HEK293 (cell line): ENCODE data around the gene RTN1.

Source experiments
- GLI2 ChIP-seq: fragments of 450-650 bp; formaldehyde crosslinking; IDR thresholded peaks from 2 replicates; pipeline ENCODE4; 2017; ENCODE audit warnings: missing biosample characterization, missing genetic modification characterization, low read depth, borderline replicate concordance
- GLIS1 ChIP-seq: fragments of 450-650 bp; formaldehyde crosslinking; IDR thresholded peaks from 2 replicates; pipeline ENCODE4 v1.5.1; 2016; ENCODE audit warnings: missing biosample characterization, missing genetic modification characterization
- HOXD13 ChIP-seq: sonication (generic); formaldehyde crosslinking; IDR thresholded peaks from 2 replicates; pipeline ENCODE4 v1.8.0; 2022; ENCODE audit warnings: missing genetic modification reagents, borderline replicate concordance
- KLF7 ChIP-seq: fragments of 450-650 bp; formaldehyde crosslinking; IDR thresholded peaks from 2 replicates; pipeline ENCODE4 v1.5.1; 2016; ENCODE audit warnings: missing biosample characterization, missing genetic modification characterization, borderline replicate concordance
- KLF8 ChIP-seq: fragments of 450-650 bp; formaldehyde crosslinking; IDR thresholded peaks from 2 replicates; pipeline ENCODE4 v1.5.1; 2016; ENCODE audit warnings: missing biosample characterization, missing genetic modification characterization
- MYNN ChIP-seq: fragments of 450-650 bp; formaldehyde crosslinking; IDR thresholded peaks from 2 replicates; pipeline ENCODE4 v1.5.1; 2016; ENCODE audit warnings: missing biosample characterization, missing genetic modification characterization, borderline replicate concordance
- MZF1 ChIP-seq: fragments of 450-650 bp; formaldehyde crosslinking; IDR thresholded peaks from 2 replicates; pipeline ENCODE4 v1.5.1; 2017; ENCODE audit warnings: missing biosample characterization, missing genetic modification characterization, borderline replicate concordance
- SP3 ChIP-seq: fragments of 450-650 bp; formaldehyde crosslinking; IDR thresholded peaks from 2 replicates; pipeline ENCODE4 v1.5.1; 2016; ENCODE audit warnings: missing biosample characterization, missing genetic modification characterization
- WT1 ChIP-seq: fragments of 450-650 bp; formaldehyde crosslinking; IDR thresholded peaks from 2 replicates; pipeline ENCODE4 v1.5.1; 2016; ENCODE audit warnings: missing biosample characterization, missing genetic modification characterization
- YY1 ChIP-seq: fragments of 450-650 bp; formaldehyde crosslinking; IDR thresholded peaks from 2 replicates; pipeline ENCODE4 v1.5.1; 2018; ENCODE audit warnings: missing biosample characterization, missing genetic modification characterization
- YY2 ChIP-seq: fragments of 450-650 bp; formaldehyde crosslinking; IDR thresholded peaks from 2 replicates; pipeline ENCODE4 v1.5.1; 2016; ENCODE audit warnings: missing biosample characterization, missing genetic modification characterization
- ZBTB1 ChIP-seq: fragments of 450-650 bp; formaldehyde crosslinking; IDR thresholded peaks from 2 replicates; pipeline ENCODE4 v1.5.1; 2016; ENCODE audit warnings: missing biosample characterization, missing genetic modification characterization
- ZBTB21 ChIP-seq: fragments of 450-650 bp; formaldehyde crosslinking; IDR thresholded peaks from 2 replicates; pipeline ENCODE4 v1.5.1; 2017; ENCODE audit warnings: missing biosample characterization, missing genetic modification characterization
- ZFP3 ChIP-seq: fragments of 450-650 bp; formaldehyde crosslinking; IDR thresholded peaks from 2 replicates; pipeline ENCODE4 v1.5.1; 2016; ENCODE audit warnings: low read depth, missing biosample characterization, missing genetic modification characterization
- ZNF112 ChIP-seq: fragments of 450-650 bp; formaldehyde crosslinking; IDR thresholded peaks from 2 replicates; pipeline ENCODE4 v1.5.0; 2017; ENCODE audit warnings: missing biosample characterization, missing genetic modification characterization
- ZNF121 ChIP-seq: fragments of 450-650 bp; formaldehyde crosslinking; IDR thresholded peaks from 2 replicates; pipeline ENCODE4 v1.5.1; 2016; ENCODE audit warnings: missing biosample characterization, missing genetic modification characterization
- ZNF138 ChIP-seq: fragments of 450-650 bp; formaldehyde crosslinking; IDR thresholded peaks from 2 replicates; pipeline ENCODE4 v1.5.1; 2016; ENCODE audit warnings: missing biosample characterization, missing genetic modification characterization, borderline replicate concordance
- ZNF19 ChIP-seq: fragments of 450-650 bp; formaldehyde crosslinking; IDR thresholded peaks from 2 replicates; pipeline ENCODE4; 2016; ENCODE audit warnings: missing biosample characterization, missing genetic modification characterization, low read depth
- ZNF23 ChIP-seq: fragments of 450-650 bp; formaldehyde crosslinking; IDR thresholded peaks from 2 replicates; pipeline ENCODE4 v1.5.1; 2016; ENCODE audit warnings: missing biosample characterization, missing genetic modification characterization, borderline replicate concordance
- ZNF335 ChIP-seq: fragments of 450-650 bp; formaldehyde crosslinking; conservative IDR thresholded peaks from 2 replicates; pipeline ENCODE4 v1.5.1; 2016; ENCODE audit warnings: missing biosample characterization, missing genetic modification characterization
- ZNF350 ChIP-seq: fragments of 450-650 bp; formaldehyde crosslinking; IDR thresholded peaks from 2 replicates; pipeline ENCODE4 v1.5.0; 2017; ENCODE audit warnings: missing biosample characterization, mild to moderate bottlenecking, missing genetic modification characterization
- ZNF544 ChIP-seq: fragments of 450-650 bp; formaldehyde crosslinking; IDR thresholded peaks from 2 replicates; pipeline ENCODE4 v1.5.0; 2017; ENCODE audit warnings: missing biosample characterization, missing genetic modification characterization
- ZNF629 ChIP-seq: fragments of 450-650 bp; formaldehyde crosslinking; IDR thresholded peaks from 2 replicates; pipeline ENCODE4 v1.5.1; 2017; ENCODE audit warnings: missing biosample characterization, missing genetic modification characterization
- ZNF654 ChIP-seq: fragments of 450-650 bp; formaldehyde crosslinking; IDR thresholded peaks from 2 replicates; pipeline ENCODE4 v1.5.1; 2016; ENCODE audit warnings: low read depth, missing biosample characterization, missing genetic modification characterization
- ZNF701 ChIP-seq: fragments of 450-650 bp; formaldehyde crosslinking; IDR thresholded peaks from 2 replicates; pipeline ENCODE4 v1.5.1; 2016; ENCODE audit warnings: missing biosample characterization, missing genetic modification characterization
- ZNF747 ChIP-seq: fragments of 450-650 bp; formaldehyde crosslinking; IDR thresholded peaks from 2 replicates; pipeline ENCODE4 v1.5.1; 2016; ENCODE audit warnings: missing biosample characterization, missing genetic modification characterization
- TF ChIP-seq, protein P1 (sequence below): fragments of 450-650 bp; formaldehyde crosslinking; IDR thresholded peaks from 2 replicates; pipeline ENCODE4 v1.5.1; 2017; ENCODE audit warnings: missing biosample characterization, missing genetic modification characterization
- TF ChIP-seq, protein P2 (sequence below): fragments of 450-650 bp; formaldehyde crosslinking; IDR thresholded peaks from 2 replicates; pipeline ENCODE4 v1.5.1; 2016; ENCODE audit warnings: missing biosample characterization, missing genetic modification characterization
- TF ChIP-seq, protein P3 (sequence below): fragments of 450-650 bp; formaldehyde crosslinking; IDR thresholded peaks from 2 replicates; pipeline ENCODE4 v1.5.1; 2016; ENCODE audit warnings: missing biosample characterization, missing genetic modification characterization
- TF ChIP-seq, protein P4 (sequence below): fragments of 450-650 bp; IDR thresholded peaks from 2 replicates; pipeline ENCODE4 v1.5.1; 2018; ENCODE audit warnings: missing biosample characterization, missing genetic modification characterization
- TF ChIP-seq, protein P5 (sequence below): fragments of 450-650 bp; formaldehyde crosslinking; IDR thresholded peaks from 2 replicates; pipeline ENCODE4 v1.5.1; 2016; ENCODE audit warnings: missing biosample characterization, missing genetic modification characterization
- TF ChIP-seq, protein P6 (sequence below): fragments of 450-650 bp; formaldehyde crosslinking; IDR thresholded peaks from 2 replicates; pipeline ENCODE4 v1.5.1; 2016; ENCODE audit warnings: missing biosample characterization, missing genetic modification characterization

The RTN1 gene

DNA sequence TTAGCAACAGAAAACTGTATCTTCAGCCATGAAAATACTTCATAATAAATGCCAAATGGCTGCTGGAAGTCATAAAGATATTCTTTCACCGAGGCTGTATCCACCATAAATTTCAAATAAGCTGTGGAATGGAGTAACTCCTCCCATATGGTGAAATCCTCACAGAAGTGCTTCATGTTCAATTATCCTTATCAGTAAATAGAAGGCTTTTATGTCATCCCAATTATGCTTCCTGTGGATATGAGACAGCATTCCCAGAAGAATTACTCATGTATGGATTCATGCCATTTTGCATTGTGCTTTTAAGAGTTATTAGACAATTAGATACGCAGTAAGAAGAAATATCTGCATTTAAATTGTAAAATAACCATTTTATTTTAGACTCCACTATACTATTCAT lies 99.0 kb downstream of the RTN1 start (continued):
- TF ChIP-seq, protein P1, sequence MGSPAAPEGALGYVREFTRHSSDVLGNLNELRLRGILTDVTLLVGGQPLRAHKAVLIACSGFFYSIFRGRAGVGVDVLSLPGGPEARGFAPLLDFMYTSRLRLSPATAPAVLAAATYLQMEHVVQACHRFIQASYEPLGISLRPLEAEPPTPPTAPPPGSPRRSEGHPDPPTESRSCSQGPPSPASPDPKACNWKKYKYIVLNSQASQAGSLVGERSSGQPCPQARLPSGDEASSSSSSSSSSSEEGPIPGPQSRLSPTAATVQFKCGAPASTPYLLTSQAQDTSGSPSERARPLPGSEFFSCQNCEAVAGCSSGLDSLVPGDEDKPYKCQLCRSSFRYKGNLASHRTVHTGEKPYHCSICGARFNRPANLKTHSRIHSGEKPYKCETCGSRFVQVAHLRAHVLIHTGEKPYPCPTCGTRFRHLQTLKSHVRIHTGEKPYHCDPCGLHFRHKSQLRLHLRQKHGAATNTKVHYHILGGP, result no peak
- TF ChIP-seq GLI2 (tag by site-specific recombination) (0 out of 2 replicates have a peak, but pooled peaks have one; percentile 30), ZNF544 (tag by site-specific recombination) (no peak), SP3 (0 out of 2 replicates have a peak, but pooled peaks have one; percentile 29), ZNF335 (tag by site-specific recombination) (no peak), HOXD13 (no peak), ZNF23 (tag by site-specific recombination) (no peak), ZBTB1 (0 out of 2 replicates have a peak, but pooled peaks have one; percentile 43), ZNF19 (tag by site-specific recombination) (no peak), ZNF112 (tag by site-specific recombination) (no peak), ZNF701 (no peak), ZNF350 (tag by site-specific recombination) (no peak), ZNF138 (tag by site-specific recombination) (no peak), YY1 (no peak; the same call in 1 of the 2 replicates), KLF8 (tag by site-specific recombination) (no peak), MZF1 (no peak), GLIS1 (tag by site-specific recombination) (no peak), ZNF747 (tag by site-specific recombination) (no peak), ZNF629 (tag by site-specific recombination) (peak; percentile 88), ZNF121 (no peak), YY2 (0 out of 2 replicates have a peak, but pooled peaks have one; percentile 19), ZFP3 (tag by site-specific recombination) (no peak), ZNF654 (tag by site-specific recombination) (no peak), KLF7 (no peak), MYNN (tag by site-specific recombination) (peak; percentile 33; the same call in 1 of the 2 replicates), WT1 (peak; percentile 50; the same call in 1 of the 2 replicates), ZBTB21 (peak; percentile 72)
- TF ChIP-seq, protein P2, sequence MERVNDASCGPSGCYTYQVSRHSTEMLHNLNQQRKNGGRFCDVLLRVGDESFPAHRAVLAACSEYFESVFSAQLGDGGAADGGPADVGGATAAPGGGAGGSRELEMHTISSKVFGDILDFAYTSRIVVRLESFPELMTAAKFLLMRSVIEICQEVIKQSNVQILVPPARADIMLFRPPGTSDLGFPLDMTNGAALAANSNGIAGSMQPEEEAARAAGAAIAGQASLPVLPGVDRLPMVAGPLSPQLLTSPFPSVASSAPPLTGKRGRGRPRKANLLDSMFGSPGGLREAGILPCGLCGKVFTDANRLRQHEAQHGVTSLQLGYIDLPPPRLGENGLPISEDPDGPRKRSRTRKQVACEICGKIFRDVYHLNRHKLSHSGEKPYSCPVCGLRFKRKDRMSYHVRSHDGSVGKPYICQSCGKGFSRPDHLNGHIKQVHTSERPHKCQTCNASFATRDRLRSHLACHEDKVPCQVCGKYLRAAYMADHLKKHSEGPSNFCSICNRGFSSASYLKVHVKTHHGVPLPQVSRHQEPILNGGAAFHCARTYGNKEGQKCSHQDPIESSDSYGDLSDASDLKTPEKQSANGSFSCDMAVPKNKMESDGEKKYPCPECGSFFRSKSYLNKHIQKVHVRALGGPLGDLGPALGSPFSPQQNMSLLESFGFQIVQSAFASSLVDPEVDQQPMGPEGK (tag by site-specific recombination), result no peak
- TF ChIP-seq, protein P3, sequence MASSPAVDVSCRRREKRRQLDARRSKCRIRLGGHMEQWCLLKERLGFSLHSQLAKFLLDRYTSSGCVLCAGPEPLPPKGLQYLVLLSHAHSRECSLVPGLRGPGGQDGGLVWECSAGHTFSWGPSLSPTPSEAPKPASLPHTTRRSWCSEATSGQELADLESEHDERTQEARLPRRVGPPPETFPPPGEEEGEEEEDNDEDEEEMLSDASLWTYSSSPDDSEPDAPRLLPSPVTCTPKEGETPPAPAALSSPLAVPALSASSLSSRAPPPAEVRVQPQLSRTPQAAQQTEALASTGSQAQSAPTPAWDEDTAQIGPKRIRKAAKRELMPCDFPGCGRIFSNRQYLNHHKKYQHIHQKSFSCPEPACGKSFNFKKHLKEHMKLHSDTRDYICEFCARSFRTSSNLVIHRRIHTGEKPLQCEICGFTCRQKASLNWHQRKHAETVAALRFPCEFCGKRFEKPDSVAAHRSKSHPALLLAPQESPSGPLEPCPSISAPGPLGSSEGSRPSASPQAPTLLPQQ (tag by site-specific recombination), result 0 out of 2 replicates have a peak, but pooled peaks have one; percentile 16
- TF ChIP-seq, protein P4, sequence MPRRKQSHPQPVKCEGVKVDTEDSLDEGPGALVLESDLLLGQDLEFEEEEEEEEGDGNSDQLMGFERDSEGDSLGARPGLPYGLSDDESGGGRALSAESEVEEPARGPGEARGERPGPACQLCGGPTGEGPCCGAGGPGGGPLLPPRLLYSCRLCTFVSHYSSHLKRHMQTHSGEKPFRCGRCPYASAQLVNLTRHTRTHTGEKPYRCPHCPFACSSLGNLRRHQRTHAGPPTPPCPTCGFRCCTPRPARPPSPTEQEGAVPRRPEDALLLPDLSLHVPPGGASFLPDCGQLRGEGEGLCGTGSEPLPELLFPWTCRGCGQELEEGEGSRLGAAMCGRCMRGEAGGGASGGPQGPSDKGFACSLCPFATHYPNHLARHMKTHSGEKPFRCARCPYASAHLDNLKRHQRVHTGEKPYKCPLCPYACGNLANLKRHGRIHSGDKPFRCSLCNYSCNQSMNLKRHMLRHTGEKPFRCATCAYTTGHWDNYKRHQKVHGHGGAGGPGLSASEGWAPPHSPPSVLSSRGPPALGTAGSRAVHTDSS (tag by site-specific recombination), result no peak
- TF ChIP-seq, protein P5, sequence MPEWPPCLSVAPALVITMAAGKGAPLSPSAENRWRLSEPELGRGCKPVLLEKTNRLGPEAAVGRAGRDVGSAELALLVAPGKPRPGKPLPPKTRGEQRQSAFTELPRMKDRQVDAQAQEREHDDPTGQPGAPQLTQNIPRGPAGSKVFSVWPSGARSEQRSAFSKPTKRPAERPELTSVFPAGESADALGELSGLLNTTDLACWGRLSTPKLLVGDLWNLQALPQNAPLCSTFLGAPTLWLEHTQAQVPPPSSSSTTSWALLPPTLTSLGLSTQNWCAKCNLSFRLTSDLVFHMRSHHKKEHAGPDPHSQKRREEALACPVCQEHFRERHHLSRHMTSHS (tag by site-specific recombination), result 0 out of 2 replicates have a peak, but pooled peaks have one; percentile 43
- TF ChIP-seq, protein P6, sequence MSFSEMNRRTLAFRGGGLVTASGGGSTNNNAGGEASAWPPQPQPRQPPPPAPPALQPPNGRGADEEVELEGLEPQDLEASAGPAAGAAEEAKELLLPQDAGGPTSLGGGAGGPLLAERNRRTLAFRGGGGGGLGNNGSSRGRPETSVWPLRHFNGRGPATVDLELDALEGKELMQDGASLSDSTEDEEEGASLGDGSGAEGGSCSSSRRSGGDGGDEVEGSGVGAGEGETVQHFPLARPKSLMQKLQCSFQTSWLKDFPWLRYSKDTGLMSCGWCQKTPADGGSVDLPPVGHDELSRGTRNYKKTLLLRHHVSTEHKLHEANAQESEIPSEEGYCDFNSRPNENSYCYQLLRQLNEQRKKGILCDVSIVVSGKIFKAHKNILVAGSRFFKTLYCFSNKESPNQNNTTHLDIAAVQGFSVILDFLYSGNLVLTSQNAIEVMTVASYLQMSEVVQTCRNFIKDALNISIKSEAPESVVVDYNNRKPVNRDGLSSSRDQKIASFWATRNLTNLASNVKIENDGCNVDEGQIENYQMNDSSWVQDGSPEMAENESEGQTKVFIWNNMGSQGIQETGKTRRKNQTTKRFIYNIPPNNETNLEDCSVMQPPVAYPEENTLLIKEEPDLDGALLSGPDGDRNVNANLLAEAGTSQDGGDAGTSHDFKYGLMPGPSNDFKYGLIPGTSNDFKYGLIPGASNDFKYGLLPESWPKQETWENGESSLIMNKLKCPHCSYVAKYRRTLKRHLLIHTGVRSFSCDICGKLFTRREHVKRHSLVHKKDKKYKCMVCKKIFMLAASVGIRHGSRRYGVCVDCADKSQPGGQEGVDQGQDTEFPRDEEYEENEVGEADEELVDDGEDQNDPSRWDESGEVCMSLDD (tag by site-specific recombination), result no peak
